HFFc6 (cell line): ENCODE data around the gene AEN. TPM values are rescaled to one million over a fixed set of nuclear protein-coding genes. Genes with fewer than 3 reads are reported as not detected.
A peak's percentile ranks its signal among the peaks of the same experiment; 100 is the strongest.

Experiments used
- DNase-seq: peaks from one replicate; pipeline ENCODE4 v3.0.0-alpha.2; 2018
- H3K27ac Mint-ChIP-seq: 2 replicates; pipeline ENCODE4 v1.8.0; 2020; ENCODE audit warnings: mild to moderate bottlenecking, mixed read lengths
- H3K27me3 Mint-ChIP-seq: 2 replicates; pipeline ENCODE4 v1.8.0; 2021; ENCODE audit warnings: mild to moderate bottlenecking, moderate library complexity, mixed read lengths; ENCODE audit not compliant: insufficient read depth
- H3K36me3 Mint-ChIP-seq: 2 replicates; pipeline ENCODE4 v1.8.0; 2021; ENCODE audit warnings: low read depth, mixed read lengths
- H3K4me1 Mint-ChIP-seq: 2 replicates; pipeline ENCODE4 v1.8.0; 2020; ENCODE audit warnings: low read depth, mixed read lengths
- H3K4me3 Mint-ChIP-seq: 2 replicates; pipeline ENCODE4 v1.8.0; 2020; ENCODE audit warnings: mild to moderate bottlenecking, moderate library complexity, mixed read lengths
- H3K9me3 Mint-ChIP-seq: 2 replicates; pipeline ENCODE4 v1.8.0; 2020; ENCODE audit warnings: mild to moderate bottlenecking, mixed read lengths
- total RNA-seq, 6 experiments: library from RNA; stranded (reverse); fragmentation: NEBNext Ultra II Directional; extraction: Animal tissue kit (Norgen Biotek cat#: 25700); gene quantifications; 2 replicates in 1 of 6; 3 replicates in 5 of 6; pipeline ENCODE4 v1.2.3, GENCODE V29; 2021
- TF ChIP-seq, protein P1 (sequence below): fragments of 200-600 bp; sonication (generic); IDR thresholded peaks from 2 replicates; pipeline ENCODE4 v1.5.0; 2021; ENCODE audit warnings: antibody characterized with exemption, mild to moderate bottlenecking

The AEN gene
- total RNA-seq, 6 experiments from 2014 or later: 65.4 to 73.4 (median 67.8) TPM

DNA sequence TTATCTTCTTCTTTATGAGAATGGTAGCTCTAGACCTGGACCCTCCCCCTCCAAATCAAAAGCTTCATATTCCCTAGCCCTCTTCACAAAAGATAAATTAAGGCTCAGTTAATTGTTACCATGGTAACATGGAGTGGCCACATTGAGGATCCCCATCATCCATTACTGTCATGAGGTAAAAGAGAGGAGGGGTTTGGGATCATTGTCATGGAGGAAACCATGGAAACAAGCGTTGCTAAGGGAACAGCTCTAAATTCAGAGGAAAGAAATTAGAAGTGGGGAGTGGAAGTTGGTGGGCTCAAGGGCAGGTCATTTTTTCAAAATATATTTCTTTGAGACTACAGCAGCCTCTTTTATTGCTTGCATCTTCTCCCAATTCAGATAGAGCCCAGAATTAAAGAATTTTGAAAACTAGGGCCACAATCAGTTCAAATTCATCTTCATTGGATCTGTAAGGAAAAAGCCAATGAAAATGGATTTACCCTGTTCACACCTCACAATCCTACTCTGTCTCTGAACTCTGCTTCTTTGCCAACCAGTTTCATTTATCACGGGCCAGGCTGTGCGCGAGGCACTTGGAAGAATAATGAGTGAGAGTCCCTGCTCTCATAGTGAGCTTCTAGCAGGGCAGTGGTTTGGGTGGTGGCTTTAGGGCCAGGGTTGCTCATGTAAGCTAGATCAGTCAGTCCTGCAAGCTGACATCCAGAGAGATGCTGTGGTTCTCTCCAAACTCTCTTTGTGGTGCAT lies 11.6 kb upstream of the AEN start:
- H3K4me1 Mint-ChIP-seq: peaks cover 43% of the 10 kb centered on the region
- H3K27me3 Mint-ChIP-seq: peaks cover 38% of the 10 kb centered on the region
- H3K36me3 Mint-ChIP-seq: peaks cover 4% of the 10 kb centered on the region; the same call in 1 of the 2 replicates
- no peaks in the 10 kb centered on the region for H3K9me3 Mint-ChIP-seq
- TF ChIP-seq, protein P1, sequence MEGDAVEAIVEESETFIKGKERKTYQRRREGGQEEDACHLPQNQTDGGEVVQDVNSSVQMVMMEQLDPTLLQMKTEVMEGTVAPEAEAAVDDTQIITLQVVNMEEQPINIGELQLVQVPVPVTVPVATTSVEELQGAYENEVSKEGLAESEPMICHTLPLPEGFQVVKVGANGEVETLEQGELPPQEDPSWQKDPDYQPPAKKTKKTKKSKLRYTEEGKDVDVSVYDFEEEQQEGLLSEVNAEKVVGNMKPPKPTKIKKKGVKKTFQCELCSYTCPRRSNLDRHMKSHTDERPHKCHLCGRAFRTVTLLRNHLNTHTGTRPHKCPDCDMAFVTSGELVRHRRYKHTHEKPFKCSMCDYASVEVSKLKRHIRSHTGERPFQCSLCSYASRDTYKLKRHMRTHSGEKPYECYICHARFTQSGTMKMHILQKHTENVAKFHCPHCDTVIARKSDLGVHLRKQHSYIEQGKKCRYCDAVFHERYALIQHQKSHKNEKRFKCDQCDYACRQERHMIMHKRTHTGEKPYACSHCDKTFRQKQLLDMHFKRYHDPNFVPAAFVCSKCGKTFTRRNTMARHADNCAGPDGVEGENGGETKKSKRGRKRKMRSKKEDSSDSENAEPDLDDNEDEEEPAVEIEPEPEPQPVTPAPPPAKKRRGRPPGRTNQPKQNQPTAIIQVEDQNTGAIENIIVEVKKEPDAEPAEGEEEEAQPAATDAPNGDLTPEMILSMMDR: no peak
- no peak overlapping the region for H3K4me3 Mint-ChIP-seq
- no peak for DNase-seq
- no peak overlapping the region for H3K27ac Mint-ChIP-seq

DNA sequence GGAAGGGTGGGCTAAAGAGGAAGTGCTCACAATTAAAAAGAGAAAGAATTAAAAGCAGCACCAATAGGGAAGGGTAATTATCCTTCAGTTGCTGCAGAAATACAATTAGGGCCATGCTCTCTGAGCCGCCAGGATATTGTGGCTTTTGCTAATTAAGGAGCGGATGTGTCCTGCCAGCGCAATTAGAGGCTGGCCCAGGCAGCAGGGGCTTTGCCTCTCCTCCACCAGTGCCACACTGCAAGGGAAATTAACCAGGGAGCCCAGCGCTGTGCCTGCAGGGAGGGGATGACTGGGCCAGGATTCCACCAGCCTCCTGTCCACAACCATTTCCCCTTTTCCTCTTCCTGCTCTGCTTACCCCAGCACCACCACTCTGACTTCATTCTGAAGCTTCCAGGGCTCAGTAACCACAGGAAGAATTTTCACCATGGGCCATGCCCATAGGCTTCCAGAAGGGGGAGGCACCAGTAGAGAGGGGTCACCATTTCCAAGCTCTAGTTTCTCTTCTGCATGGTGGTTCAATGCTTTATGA lies 10.4 kb upstream of the AEN start:
- Mint-ChIP-seq H3K36me3 (peaks cover 4% of the 10 kb centered on the region; the same call in 1 of the 2 replicates), H3K9me3 (no peaks in the 10 kb centered on the region), H3K27ac (peak overlapping the region; percentile 32; the same call in 1 of the 2 replicates), H3K27me3 (peaks cover 28% of the 10 kb centered on the region), H3K4me3 (no peak overlapping the region), H3K4me1 (peaks cover 44% of the 10 kb centered on the region)
- TF ChIP-seq, protein P1: peak; percentile 58
- peak; percentile 51 for DNase-seq

DNA sequence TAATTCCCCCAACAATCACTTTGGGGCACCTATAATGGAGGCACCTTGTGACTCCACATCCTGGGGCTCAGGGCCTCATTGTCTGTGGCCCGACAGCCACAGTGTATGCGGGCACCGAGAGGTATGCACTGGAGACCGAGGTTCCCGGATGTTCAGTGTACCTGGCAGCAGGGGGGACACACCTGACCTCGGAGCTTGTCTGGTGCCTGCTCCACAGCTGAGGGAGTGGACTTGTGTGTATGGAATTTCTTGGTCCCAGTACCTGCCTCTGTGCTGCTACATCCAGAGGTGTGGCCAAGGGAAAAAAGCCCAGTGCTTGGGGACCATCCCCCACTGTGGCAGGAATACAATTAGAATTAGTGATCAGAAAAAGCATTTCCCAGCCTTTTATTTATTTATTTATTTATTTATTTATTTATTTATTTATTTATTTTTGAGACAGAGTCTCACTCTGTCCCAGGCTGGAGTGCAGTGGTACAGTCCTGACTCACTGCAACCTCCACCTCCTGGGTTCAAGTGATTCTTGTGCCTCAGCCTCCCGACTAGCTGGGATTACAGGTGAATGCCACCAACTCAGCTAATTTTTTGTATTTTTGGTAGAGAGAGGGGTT lies 8.8 kb upstream of the AEN start:
- Mint-ChIP-seq H3K9me3 (no peaks in the 10 kb centered on the region), H3K27ac (0 out of 2 replicates have a peak overlapping the region, but pooled peaks have one; percentile 50), H3K36me3 (no peaks in the 10 kb centered on the region)

DNA sequence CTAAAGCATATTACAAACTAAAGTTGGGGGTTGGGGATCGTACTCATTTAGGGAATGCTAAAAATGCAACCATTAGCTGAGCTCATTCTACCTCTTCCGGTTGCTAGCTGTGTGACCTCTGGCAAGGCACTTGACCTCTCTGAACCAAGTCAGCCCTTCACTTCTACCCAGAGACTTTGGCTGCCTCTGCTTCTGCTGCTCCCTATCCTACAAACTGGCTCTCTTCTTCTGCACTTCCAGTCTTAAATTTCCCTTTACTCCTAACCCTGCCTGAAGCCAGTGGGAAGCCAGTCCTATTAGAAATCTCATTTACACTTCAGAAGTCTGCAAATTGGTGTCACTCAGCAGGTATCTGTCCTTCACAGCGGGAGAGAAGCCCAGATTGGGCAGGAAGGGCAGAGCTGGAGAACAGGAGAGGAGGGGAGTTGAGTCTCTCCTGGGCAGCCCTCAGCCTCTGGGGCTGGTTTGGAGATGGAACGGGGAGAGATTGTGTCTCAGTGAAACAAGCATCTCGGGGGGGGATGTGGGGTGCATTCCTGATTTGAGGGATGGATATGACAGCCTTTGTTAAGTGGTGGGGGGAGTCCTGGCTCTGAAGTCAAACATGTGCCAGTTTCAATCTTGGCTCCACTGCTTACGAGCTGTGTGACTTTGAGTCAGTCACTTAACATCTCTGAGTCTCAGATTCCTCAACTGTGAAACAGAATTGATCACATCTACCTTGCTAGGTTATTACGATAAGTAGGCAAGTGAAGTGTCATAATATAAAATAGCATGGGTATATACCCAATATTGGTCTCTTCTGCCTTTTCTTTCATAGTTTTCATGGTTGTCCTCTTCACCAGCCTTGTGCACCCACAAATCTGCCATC lies 7.8 kb upstream of the AEN start:
- DNase-seq: peak; percentile 40
- TF ChIP-seq, protein P1: no peak
- Mint-ChIP-seq H3K9me3 (no peaks in the 10 kb centered on the region), H3K27ac (peak overlapping the region; percentile 50; the same call in 1 of the 2 replicates), H3K4me1 (peaks cover 44% of the 10 kb centered on the region), H3K27me3 (peaks cover 5% of the 10 kb centered on the region), H3K4me3 (peak overlapping the region; percentile 47), H3K36me3 (no peaks in the 10 kb centered on the region)

More for the DNA sequence above, 8.8 kb upstream of the AEN start:
- Mint-ChIP-seq H3K4me1 (peaks cover 44% of the 10 kb centered on the region), H3K27me3 (peaks cover 14% of the 10 kb centered on the region), H3K4me3 (peak overlapping the region; percentile 47; the same call in 1 of the 2 replicates)
- no peak for DNase-seq
- TF ChIP-seq, protein P1: no peak
